Measurements from ENCODE around the gene ELL3. TPM values are rescaled to one million over a fixed set of nuclear protein-coding genes. Genes with fewer than 3 reads are reported as not detected.

Gene ELL3
- total and polyA plus RNA-seq, 10 of the 15 experiments (the other 5 are each of a cell fraction or from before 2014, with no cell fraction given): 12.9 to 30.3 (median 20.2) TPM

DNA sequence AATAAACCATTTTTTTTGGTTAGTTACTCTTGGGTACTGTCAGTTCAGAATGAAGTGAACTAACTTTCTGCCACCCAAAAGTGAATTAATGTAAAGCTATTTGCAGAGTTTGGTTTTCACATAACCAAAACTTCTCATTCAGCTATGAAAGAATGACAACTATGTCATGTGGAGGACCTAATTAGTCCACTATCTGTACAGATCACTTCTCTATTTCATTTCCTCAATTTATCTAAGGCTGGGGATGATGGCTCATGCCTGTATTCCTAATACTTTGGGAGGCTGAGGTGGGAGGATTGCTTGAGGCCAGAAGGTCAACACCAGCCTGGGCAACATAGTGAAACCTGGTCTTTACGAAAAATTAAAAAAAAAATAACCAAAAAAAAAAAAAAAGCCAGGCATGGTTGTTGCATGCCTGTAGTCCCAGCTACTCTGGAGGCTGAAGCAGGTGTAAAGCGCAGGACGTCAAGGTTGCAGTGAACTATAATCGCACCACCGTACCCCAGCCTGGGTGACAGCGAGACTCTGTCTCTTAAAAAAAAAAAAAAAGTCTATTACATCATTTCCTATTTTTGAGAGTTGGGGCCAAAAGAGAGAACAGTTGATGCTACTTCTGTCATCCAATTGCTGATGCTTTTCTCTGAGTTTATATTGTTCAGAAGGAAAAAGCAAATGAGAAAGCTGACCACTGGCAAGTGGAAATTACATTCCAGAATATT lies 32.4 kb upstream of the ELL3 start (continued):
- TF ChIP-seq GATAD2B (conservative IDR thresholded peaks at IDR 0.05; ENCODE audit: low read depth): no peak; the same call in 1 of the 2 replicates
- TF ChIP-seq, protein P1, sequence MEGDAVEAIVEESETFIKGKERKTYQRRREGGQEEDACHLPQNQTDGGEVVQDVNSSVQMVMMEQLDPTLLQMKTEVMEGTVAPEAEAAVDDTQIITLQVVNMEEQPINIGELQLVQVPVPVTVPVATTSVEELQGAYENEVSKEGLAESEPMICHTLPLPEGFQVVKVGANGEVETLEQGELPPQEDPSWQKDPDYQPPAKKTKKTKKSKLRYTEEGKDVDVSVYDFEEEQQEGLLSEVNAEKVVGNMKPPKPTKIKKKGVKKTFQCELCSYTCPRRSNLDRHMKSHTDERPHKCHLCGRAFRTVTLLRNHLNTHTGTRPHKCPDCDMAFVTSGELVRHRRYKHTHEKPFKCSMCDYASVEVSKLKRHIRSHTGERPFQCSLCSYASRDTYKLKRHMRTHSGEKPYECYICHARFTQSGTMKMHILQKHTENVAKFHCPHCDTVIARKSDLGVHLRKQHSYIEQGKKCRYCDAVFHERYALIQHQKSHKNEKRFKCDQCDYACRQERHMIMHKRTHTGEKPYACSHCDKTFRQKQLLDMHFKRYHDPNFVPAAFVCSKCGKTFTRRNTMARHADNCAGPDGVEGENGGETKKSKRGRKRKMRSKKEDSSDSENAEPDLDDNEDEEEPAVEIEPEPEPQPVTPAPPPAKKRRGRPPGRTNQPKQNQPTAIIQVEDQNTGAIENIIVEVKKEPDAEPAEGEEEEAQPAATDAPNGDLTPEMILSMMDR (IDR thresholded peaks at IDR 0.05 in 2 of 3, conservative IDR thresholded peaks at IDR 0.05 in 1 of 3; ENCODE audit: control insufficient read depth in 2 of 3, extremely low read depth in 1 of 3, insufficient read depth in 1 of 3, low read depth in 3 of 3, low read length in 3 of 3): no peak
- TF ChIP-seq, protein P2, sequence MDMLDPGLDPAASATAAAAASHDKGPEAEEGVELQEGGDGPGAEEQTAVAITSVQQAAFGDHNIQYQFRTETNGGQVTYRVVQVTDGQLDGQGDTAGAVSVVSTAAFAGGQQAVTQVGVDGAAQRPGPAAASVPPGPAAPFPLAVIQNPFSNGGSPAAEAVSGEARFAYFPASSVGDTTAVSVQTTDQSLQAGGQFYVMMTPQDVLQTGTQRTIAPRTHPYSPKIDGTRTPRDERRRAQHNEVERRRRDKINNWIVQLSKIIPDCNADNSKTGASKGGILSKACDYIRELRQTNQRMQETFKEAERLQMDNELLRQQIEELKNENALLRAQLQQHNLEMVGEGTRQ (IDR thresholded peaks at IDR 0.05; ENCODE audit: borderline replicate concordance, low read depth, low read length): peak; percentile 33; the same call in 1 of the 2 replicates
- no peak for TF ChIP-seq NR2C2 (IDR thresholded peaks at IDR 0.05; ENCODE audit: borderline replicate concordance, control insufficient read depth, insufficient read length, low read depth)
- TF ChIP-seq, protein P3, sequence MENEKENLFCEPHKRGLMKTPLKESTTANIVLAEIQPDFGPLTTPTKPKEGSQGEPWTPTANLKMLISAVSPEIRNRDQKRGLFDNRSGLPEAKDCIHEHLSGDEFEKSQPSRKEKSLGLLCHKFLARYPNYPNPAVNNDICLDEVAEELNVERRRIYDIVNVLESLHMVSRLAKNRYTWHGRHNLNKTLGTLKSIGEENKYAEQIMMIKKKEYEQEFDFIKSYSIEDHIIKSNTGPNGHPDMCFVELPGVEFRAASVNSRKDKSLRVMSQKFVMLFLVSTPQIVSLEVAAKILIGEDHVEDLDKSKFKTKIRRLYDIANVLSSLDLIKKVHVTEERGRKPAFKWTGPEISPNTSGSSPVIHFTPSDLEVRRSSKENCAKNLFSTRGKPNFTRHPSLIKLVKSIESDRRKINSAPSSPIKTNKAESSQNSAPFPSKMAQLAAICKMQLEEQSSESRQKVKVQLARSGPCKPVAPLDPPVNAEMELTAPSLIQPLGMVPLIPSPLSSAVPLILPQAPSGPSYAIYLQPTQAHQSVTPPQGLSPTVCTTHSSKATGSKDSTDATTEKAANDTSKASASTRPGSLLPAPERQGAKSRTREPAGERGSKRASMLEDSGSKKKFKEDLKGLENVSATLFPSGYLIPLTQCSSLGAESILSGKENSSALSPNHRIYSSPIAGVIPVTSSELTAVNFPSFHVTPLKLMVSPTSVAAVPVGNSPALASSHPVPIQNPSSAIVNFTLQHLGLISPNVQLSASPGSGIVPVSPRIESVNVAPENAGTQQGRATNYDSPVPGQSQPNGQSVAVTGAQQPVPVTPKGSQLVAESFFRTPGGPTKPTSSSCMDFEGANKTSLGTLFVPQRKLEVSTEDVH (IDR thresholded peaks at IDR 0.05; ENCODE audit: low read depth, partially characterized antibody): peak; percentile 51
- peak; percentile 83 for TF ChIP-seq NFIC (IDR thresholded peaks at IDR 0.05; ENCODE audit: low read depth, low read length)
- TF ChIP-seq, protein P4, sequence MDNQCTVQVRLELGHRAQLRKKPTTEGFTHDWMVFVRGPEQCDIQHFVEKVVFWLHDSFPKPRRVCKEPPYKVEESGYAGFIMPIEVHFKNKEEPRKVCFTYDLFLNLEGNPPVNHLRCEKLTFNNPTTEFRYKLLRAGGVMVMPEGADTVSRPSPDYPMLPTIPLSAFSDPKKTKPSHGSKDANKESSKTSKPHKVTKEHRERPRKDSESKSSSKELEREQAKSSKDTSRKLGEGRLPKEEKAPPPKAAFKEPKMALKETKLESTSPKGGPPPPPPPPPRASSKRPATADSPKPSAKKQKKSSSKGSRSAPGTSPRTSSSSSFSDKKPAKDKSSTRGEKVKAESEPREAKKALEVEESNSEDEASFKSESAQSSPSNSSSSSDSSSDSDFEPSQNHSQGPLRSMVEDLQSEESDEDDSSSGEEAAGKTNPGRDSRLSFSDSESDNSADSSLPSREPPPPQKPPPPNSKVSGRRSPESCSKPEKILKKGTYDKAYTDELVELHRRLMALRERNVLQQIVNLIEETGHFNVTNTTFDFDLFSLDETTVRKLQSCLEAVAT (IDR thresholded peaks at IDR 0.05): peak; percentile 83; the same call in 1 of the 2 replicates
- TF ChIP-seq HCFC1 (IDR thresholded peaks at IDR 0.05; ENCODE audit: low read length): no peak
- TF ChIP-seq TBL1XR1 (IDR thresholded peaks at IDR 0.05; ENCODE audit: low read depth, low read length): peak; percentile 20; the same call in 1 of the 2 replicates
- TF ChIP-seq IKZF1 (conservative IDR thresholded peaks at IDR 0.05): peak; percentile 93
- TF ChIP-seq, protein P5, sequence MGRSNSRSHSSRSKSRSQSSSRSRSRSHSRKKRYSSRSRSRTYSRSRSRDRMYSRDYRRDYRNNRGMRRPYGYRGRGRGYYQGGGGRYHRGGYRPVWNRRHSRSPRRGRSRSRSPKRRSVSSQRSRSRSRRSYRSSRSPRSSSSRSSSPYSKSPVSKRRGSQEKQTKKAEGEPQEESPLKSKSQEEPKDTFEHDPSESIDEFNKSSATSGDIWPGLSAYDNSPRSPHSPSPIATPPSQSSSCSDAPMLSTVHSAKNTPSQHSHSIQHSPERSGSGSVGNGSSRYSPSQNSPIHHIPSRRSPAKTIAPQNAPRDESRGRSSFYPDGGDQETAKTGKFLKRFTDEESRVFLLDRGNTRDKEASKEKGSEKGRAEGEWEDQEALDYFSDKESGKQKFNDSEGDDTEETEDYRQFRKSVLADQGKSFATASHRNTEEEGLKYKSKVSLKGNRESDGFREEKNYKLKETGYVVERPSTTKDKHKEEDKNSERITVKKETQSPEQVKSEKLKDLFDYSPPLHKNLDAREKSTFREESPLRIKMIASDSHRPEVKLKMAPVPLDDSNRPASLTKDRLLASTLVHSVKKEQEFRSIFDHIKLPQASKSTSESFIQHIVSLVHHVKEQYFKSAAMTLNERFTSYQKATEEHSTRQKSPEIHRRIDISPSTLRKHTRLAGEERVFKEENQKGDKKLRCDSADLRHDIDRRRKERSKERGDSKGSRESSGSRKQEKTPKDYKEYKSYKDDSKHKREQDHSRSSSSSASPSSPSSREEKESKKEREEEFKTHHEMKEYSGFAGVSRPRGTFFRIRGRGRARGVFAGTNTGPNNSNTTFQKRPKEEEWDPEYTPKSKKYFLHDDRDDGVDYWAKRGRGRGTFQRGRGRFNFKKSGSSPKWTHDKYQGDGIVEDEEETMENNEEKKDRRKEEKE (IDR thresholded peaks at IDR 0.05): no peak
- peak; percentile 80; the same call in 1 of the 2 replicates for TF ChIP-seq RCOR1 (conservative IDR thresholded peaks at IDR 0.05; ENCODE audit: low read depth, low read length)
- no peak for TF ChIP-seq RELA (IDR thresholded peaks at IDR 0.05; ENCODE audit: borderline replicate concordance, partially characterized antibody)
- no peak for TF ChIP-seq PML (IDR thresholded peaks at IDR 0.05; ENCODE audit: low read length)
- TF ChIP-seq KLF5 (IDR thresholded peaks at IDR 0.05; ENCODE audit: partially characterized antibody): no peak
- TF ChIP-seq GABPA (IDR thresholded peaks at IDR 0.05; ENCODE audit: low read depth): 0 out of 2 replicates have a peak, but pooled peaks have one; percentile 7
- TF ChIP-seq CREB1 (IDR thresholded peaks at IDR 0.05; ENCODE audit: low read depth): no peak
- TF ChIP-seq CEBPB (IDR thresholded peaks at IDR 0.05; ENCODE audit: borderline replicate concordance in 1 of 2, low read depth in 2 of 2, low read length in 2 of 2): no peak
- TF ChIP-seq TCF12 (IDR thresholded peaks at IDR 0.05; ENCODE audit: low read depth, low read length): no peak
- TF ChIP-seq STAT1 (conservative IDR thresholded peaks at IDR 0.05): no peak

Measured in GM12878 (cell line).